Gastroesophageal sphincter (tissue), 3 donors: Measurements from ENCODE around the gene CSF3.

Source experiments
- POLR2A ChIP-seq, 2 donors: fragments of 450-650 bp; IDR thresholded peaks; one replicate each; pipeline ENCODE4 v1.6.1; 2017; ENCODE audit warnings: antibody characterized with exemption in 2 of 2, mild to moderate bottlenecking in 2 of 2, moderate library complexity in 1 of 2
- POLR2AphosphoS5 ChIP-seq: sonication (generic); formaldehyde crosslinking; IDR thresholded peaks from one replicate; pipeline ENCODE4 v1.6.1; 2017; ENCODE audit warnings: antibody characterized with exemption
- TF ChIP-seq, protein P1 (sequence below), 4 experiments: fragments of 200-600 bp in 2 of 4; fragments of 450-650 bp in 2 of 4; sonication (generic) in 1 of 4; IDR thresholded peaks; one replicate each; pipeline ENCODE4 v1.5.1; 2017 to 2019; ENCODE audit warnings: antibody characterized with exemption in 4 of 4, mild to moderate bottlenecking in 2 of 4, moderate library complexity in 2 of 4

GRCh38 chr17:39972271-39972670 lies 43.0 kb upstream of the CSF3 start:
- no peak for TF ChIP-seq POLR2AphosphoS5
- TF ChIP-seq POLR2A (IDR thresholded peaks at IDR 0.05): no peak
- TF ChIP-seq, protein P1, sequence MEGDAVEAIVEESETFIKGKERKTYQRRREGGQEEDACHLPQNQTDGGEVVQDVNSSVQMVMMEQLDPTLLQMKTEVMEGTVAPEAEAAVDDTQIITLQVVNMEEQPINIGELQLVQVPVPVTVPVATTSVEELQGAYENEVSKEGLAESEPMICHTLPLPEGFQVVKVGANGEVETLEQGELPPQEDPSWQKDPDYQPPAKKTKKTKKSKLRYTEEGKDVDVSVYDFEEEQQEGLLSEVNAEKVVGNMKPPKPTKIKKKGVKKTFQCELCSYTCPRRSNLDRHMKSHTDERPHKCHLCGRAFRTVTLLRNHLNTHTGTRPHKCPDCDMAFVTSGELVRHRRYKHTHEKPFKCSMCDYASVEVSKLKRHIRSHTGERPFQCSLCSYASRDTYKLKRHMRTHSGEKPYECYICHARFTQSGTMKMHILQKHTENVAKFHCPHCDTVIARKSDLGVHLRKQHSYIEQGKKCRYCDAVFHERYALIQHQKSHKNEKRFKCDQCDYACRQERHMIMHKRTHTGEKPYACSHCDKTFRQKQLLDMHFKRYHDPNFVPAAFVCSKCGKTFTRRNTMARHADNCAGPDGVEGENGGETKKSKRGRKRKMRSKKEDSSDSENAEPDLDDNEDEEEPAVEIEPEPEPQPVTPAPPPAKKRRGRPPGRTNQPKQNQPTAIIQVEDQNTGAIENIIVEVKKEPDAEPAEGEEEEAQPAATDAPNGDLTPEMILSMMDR (IDR thresholded peaks at IDR 0.05): no peak
